Measurements from ENCODE around the gene APPBP2. TPM values are rescaled to one million over a fixed set of nuclear protein-coding genes. Genes with fewer than 3 reads are reported as not detected.

The APPBP2 gene
- total and polyA plus RNA-seq, 11 donors, result 2.5 to 28.7 (median 14.0) TPM

DNA sequence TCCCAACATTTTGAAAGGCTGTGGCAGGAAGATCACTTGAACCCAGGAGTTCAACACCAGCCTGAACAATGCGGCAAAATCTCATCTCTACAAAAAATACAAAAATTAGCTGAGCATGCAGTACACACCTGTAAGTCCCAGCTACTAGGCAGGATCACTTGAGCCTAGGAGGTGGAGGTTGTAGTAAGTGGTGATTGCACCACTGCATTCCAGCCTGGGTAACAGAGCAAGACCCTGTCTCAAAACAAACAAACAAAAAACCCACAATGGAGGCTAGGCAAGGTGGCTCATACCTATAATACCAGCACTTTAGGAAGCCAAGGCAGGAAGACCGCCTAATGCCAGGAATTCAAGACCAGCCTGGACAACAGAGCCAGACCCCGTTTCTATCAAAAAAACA lies 12.0 kb downstream of the APPBP2 start:
- H3K27ac ChIP-seq, result no peak overlapping the region
- H3K36me3 ChIP-seq, result peaks cover 0 to 53% (median 39%) of the 10 kb centered on the region in 9 donors
- ATAC-seq, result no peak
- no peaks in the 10 kb centered on the region for H3K27me3 ChIP-seq
- no peak overlapping the region for H3K4me3 ChIP-seq
- no peaks in the 10 kb centered on the region for H3K9me3 ChIP-seq
- no peak for DNase-seq
- TF ChIP-seq, protein P1, sequence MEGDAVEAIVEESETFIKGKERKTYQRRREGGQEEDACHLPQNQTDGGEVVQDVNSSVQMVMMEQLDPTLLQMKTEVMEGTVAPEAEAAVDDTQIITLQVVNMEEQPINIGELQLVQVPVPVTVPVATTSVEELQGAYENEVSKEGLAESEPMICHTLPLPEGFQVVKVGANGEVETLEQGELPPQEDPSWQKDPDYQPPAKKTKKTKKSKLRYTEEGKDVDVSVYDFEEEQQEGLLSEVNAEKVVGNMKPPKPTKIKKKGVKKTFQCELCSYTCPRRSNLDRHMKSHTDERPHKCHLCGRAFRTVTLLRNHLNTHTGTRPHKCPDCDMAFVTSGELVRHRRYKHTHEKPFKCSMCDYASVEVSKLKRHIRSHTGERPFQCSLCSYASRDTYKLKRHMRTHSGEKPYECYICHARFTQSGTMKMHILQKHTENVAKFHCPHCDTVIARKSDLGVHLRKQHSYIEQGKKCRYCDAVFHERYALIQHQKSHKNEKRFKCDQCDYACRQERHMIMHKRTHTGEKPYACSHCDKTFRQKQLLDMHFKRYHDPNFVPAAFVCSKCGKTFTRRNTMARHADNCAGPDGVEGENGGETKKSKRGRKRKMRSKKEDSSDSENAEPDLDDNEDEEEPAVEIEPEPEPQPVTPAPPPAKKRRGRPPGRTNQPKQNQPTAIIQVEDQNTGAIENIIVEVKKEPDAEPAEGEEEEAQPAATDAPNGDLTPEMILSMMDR (IDR thresholded peaks at IDR 0.05), result no peak
- TF ChIP-seq POLR2A (IDR thresholded peaks at IDR 0.05), result no peak
- 94 to 95% (median 94%) methylated on average over 3 of the region's 3 CpGs for WGBS, 4 donors
- intact Hi-C loops (cut with DNase I), result no loop called here
- H3K4me1 ChIP-seq, result peaks cover 0 to 11% (median 0%) of the 10 kb centered on the region in 12 donors

DNA sequence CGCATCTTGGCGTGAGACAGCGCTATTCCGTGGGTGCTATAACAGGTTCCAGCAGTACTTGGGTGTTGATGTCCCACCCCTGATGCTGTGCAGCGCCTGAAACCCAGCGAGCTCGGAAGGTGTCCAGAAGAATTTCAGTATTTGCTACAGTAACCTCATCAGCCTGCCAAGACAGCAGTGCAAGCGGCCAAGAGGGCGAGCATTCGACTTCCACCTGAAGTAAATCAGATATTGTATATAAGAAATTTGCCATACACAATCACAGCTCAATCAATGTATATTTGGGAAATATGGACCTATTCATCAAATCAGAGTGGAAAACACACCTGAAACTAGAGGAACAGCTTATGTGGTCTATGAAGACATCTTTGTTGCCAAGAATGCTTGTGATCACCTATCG lies 13.0 kb downstream of the APPBP2 start:
- WGBS, 4 donors, result 89 to 96% (median 93%) methylated on average over 11 of the region's 11 CpGs
- intact Hi-C loops (cut with DNase I), result no loop called here

DNA sequence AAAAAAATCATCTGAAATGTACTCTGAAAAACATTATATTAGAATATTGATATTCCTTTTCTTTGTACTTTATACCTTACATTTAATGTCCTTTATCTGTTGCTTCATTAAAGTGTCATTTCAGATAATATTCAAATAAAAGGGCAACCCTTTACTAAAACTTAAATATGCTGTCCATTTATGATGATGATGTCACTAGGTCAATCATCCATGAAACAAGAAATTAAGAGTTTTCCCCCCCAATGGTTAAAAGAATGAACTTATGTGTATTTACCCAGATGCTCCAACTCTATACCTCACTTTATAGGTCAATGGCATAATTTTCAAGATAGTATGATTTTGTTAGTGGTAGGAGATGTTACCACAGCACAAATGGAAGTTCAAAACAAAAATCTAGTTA lies 15.3 kb downstream of the APPBP2 start:
- intact Hi-C loops (cut with DNase I), result no loop called here
- Histone ChIP-seq H3K27me3 (no peaks in the 10 kb centered on the region), H3K4me3 (no peak overlapping the region), H3K27ac (no peak overlapping the region), H3K4me1 (peaks cover 0 to 26% (median 7%) of the 10 kb centered on the region in 12 donors), H3K9me3 (no peaks in the 10 kb centered on the region), H3K36me3 (peaks cover 0 to 50% (median 30%) of the 10 kb centered on the region in 9 donors)
- TF ChIP-seq POLR2A (IDR thresholded peaks at IDR 0.05), result no peak
- TF ChIP-seq, protein P1 (IDR thresholded peaks at IDR 0.05), result no peak
- DNase-seq, result no peak
- no peak for ATAC-seq

More for the DNA sequence above, 13.0 kb downstream of the APPBP2 start:
- Histone ChIP-seq H3K36me3 (peaks cover 0 to 56% (median 37%) of the 10 kb centered on the region in 9 donors), H3K27ac (no peak overlapping the region), H3K27me3 (no peaks in the 10 kb centered on the region), H3K4me3 (no peak overlapping the region), H3K9me3 (no peaks in the 10 kb centered on the region), H3K4me1 (peaks cover 0 to 17% (median 5%) of the 10 kb centered on the region in 12 donors)
- TF ChIP-seq, protein P1 (IDR thresholded peaks at IDR 0.05), result no peak
- no peak for TF ChIP-seq POLR2A (IDR thresholded peaks at IDR 0.05)
- ATAC-seq (no peak), DNase-seq (no peak)

DNA sequence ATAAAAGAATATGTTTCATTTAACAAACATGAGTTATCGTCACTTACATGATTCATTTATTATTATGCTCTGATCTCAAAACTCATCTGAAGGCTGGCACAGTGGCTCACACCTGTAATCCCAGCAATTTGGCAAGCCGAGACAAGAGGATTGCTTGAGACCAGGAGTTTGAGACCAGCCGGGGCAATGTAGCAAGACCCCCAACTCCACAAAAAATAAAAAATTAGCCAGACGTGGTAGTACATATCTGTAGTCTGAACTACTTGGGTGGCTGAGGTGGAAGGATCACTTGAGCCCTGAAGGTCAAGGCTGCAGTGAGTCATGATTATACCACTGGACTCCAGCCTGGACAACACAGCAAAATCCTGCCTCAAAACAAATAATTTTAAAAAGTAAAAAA lies 16.0 kb downstream of the APPBP2 start:
- H3K9me3 ChIP-seq, result no peaks in the 10 kb centered on the region
- H3K4me1 ChIP-seq, result peaks cover 0 to 26% (median 7%) of the 10 kb centered on the region in 12 donors
- no peak overlapping the region for H3K4me3 ChIP-seq
- ATAC-seq (no peak), DNase-seq (no peak)
- H3K36me3 ChIP-seq, result peaks cover 0 to 50% (median 30%) of the 10 kb centered on the region in 9 donors
- no peak overlapping the region for H3K27ac ChIP-seq
- H3K27me3 ChIP-seq, result no peaks in the 10 kb centered on the region
- 90 to 97% (median 95%) methylated on average over 4 of the region's 4 CpGs for WGBS, 4 donors
- no peak for TF ChIP-seq POLR2A (IDR thresholded peaks at IDR 0.05)
- TF ChIP-seq, protein P1 (IDR thresholded peaks at IDR 0.05), result no peak
- intact Hi-C loops (cut with DNase I), result no loop called here
